Neural progenitor cell (in vitro differentiated cells): ENCODE results near the gene TMEM139. TPM values are rescaled to one million over a fixed set of nuclear protein-coding genes. Genes with fewer than 3 reads are reported as not detected.

Experiments
- DNase-seq: peaks from one replicate; pipeline ENCODE4 v3.0.0-alpha.2; 2016; ENCODE audit warnings: low spot score
- H2AFZ ChIP-seq: fragments of 200-600 bp; sonication (generic); replicated peaks from 2 replicates; pipeline ENCODE4 v1.6.1; 2016; ENCODE audit warnings: antibody characterized with exemption
- H3F3A ChIP-seq: fragments of 200-600 bp; sonication (generic); 2 replicates; pipeline ENCODE4 v1.6.1; 2016; ENCODE audit warnings: antibody characterized with exemption, low read depth
- H3K27ac ChIP-seq: fragments of 200-600 bp; sonication (generic); 2 replicates; pipeline ENCODE4 v1.5.1; 2016; ENCODE audit warnings: mild to moderate bottlenecking
- H3K27me3 ChIP-seq: fragments of 200-600 bp; sonication (generic); 2 replicates; pipeline ENCODE4 v1.6.1; 2016; ENCODE audit warnings: mild to moderate bottlenecking, moderate library complexity
- H3K36me3 ChIP-seq: fragments of 200-600 bp; sonication (generic); 2 replicates; pipeline ENCODE4 v1.5.1; 2016
- H3K4me1 ChIP-seq: fragments of 200-600 bp; sonication (generic); 2 replicates; pipeline ENCODE4 v1.6.1; 2016; ENCODE audit warnings: mixed run types
- H3K4me2 ChIP-seq: fragments of 200-600 bp; sonication (generic); 2 replicates; pipeline ENCODE4 v1.6.1; 2016
- H3K4me3 ChIP-seq: fragments of 200-600 bp; sonication (generic); 2 replicates; pipeline ENCODE4 v1.5.1; 2016
- H3K79me2 ChIP-seq: fragments of 200-600 bp; sonication (generic); 2 replicates; pipeline ENCODE4 v1.6.1; 2016; ENCODE audit warnings: low read depth
- H3K9ac ChIP-seq: fragments of 200-600 bp; sonication (generic); 2 replicates; pipeline ENCODE4 v1.6.1; 2016
- H3K9me3 ChIP-seq: fragments of 200-600 bp; sonication (generic); 2 replicates; pipeline ENCODE4 v1.5.1; 2016; ENCODE audit warnings: low read depth
- H4K20me1 ChIP-seq: fragments of 200-600 bp; sonication (generic); 2 replicates; pipeline ENCODE4 v1.6.1; 2016; ENCODE audit warnings: low read depth
- H3K27ac Mint-ChIP-seq: 3 replicates; pipeline ENCODE4 v1.8.0; 2021; ENCODE audit warnings: mixed read lengths
- H3K27me3 Mint-ChIP-seq: 2 replicates; pipeline ENCODE4 v1.8.0; 2022; ENCODE audit warnings: low read depth, mild to moderate bottlenecking, inconsistent platforms, moderate library complexity, mixed read lengths; ENCODE audit not compliant: insufficient read depth
- H3K36me3 Mint-ChIP-seq: 3 replicates; pipeline ENCODE4 v1.8.0; 2021; ENCODE audit warnings: mixed read lengths
- H3K4me1 Mint-ChIP-seq: 3 replicates; pipeline ENCODE4 v1.8.0; 2021; ENCODE audit warnings: mixed read lengths
- H3K4me3 Mint-ChIP-seq: 3 replicates; pipeline ENCODE4 v1.8.0; 2021; ENCODE audit warnings: mild to moderate bottlenecking, moderate library complexity, mixed read lengths
- H3K9me3 Mint-ChIP-seq: 3 replicates; pipeline ENCODE4 v1.8.0; 2020; ENCODE audit warnings: mixed read lengths
- EZH2 ChIP-seq: fragments of 200-600 bp; sonication (generic); IDR thresholded peaks from 2 replicates; pipeline ENCODE4 v1.6.1; 2017; ENCODE audit warnings: antibody characterized with exemption, mild to moderate bottlenecking, moderate library complexity
- EZH2phosphoT487 ChIP-seq: fragments of 200-600 bp; sonication (generic); IDR thresholded peaks from 2 replicates; pipeline ENCODE4 v1.6.1; 2017; ENCODE audit warnings: antibody characterized with exemption
- total RNA-seq: library from RNA; depleted of rRNA; stranded (reverse); fragments of >200 nt; gene quantifications from 2 replicates; pipeline ENCODE4 v1.2.3, GENCODE V29; 2015; ENCODE audit warnings: low replicate concordance
- TF ChIP-seq, protein P1 (sequence below): fragments of 200-600 bp; sonication (generic); IDR thresholded peaks from 2 replicates; pipeline ENCODE4 v1.5.1; 2017; ENCODE audit warnings: antibody characterized with exemption, mild to moderate bottlenecking

The TMEM139 gene
- total RNA-seq, 1 donor from 2014 or later, result 0.94 TPM

DNA sequence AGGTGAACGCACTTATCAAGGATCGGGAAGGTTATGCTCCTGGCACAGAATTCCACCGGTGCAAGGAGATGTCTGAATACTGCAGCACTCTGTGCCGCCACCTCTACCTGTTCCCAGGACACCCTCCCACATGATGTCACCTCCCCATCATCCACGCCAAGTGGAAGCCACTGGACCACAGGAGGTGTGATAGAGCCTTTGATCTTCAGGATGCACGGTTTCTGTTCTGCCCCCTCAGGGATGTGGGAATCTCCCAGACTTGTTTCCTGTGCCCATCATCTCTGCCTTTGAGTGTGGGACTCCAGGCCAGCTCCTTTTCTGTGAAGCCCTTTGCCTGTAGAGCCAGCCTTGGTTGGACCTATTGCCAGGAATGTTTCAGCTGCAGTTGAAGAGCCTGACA is 20.2 kb downstream of the TMEM139 start:
- Histone ChIP-seq H3K79me2 (no peaks in the 10 kb centered on the region), H3K4me2 (no peak overlapping the region), H4K20me1 (peaks cover 10% of the 10 kb centered on the region), H2AFZ (no peak overlapping the region), H3K27me3 (no peaks in the 10 kb centered on the region), H3K27ac (no peak overlapping the region), H3K9me3 (no peaks in the 10 kb centered on the region), H3K4me1 (no peaks in the 10 kb centered on the region), H3K36me3 (peaks cover 35% of the 10 kb centered on the region), H3K9ac (no peak overlapping the region), H3F3A (peaks cover 6% of the 10 kb centered on the region), H3K4me3 (no peak overlapping the region)
- Mint-ChIP-seq H3K36me3 (peaks cover 77% of the 10 kb centered on the region), H3K9me3 (no peaks in the 10 kb centered on the region), H3K27ac (no peak overlapping the region), H3K4me3 (no peak overlapping the region), H3K27me3 (no peaks in the 10 kb centered on the region), H3K4me1 (no peaks in the 10 kb centered on the region)
- TF ChIP-seq, protein P1, sequence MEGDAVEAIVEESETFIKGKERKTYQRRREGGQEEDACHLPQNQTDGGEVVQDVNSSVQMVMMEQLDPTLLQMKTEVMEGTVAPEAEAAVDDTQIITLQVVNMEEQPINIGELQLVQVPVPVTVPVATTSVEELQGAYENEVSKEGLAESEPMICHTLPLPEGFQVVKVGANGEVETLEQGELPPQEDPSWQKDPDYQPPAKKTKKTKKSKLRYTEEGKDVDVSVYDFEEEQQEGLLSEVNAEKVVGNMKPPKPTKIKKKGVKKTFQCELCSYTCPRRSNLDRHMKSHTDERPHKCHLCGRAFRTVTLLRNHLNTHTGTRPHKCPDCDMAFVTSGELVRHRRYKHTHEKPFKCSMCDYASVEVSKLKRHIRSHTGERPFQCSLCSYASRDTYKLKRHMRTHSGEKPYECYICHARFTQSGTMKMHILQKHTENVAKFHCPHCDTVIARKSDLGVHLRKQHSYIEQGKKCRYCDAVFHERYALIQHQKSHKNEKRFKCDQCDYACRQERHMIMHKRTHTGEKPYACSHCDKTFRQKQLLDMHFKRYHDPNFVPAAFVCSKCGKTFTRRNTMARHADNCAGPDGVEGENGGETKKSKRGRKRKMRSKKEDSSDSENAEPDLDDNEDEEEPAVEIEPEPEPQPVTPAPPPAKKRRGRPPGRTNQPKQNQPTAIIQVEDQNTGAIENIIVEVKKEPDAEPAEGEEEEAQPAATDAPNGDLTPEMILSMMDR, result no peak
- no peak for TF ChIP-seq EZH2
- TF ChIP-seq EZH2phosphoT487, result no peak
- DNase-seq, result no peak

DNA sequence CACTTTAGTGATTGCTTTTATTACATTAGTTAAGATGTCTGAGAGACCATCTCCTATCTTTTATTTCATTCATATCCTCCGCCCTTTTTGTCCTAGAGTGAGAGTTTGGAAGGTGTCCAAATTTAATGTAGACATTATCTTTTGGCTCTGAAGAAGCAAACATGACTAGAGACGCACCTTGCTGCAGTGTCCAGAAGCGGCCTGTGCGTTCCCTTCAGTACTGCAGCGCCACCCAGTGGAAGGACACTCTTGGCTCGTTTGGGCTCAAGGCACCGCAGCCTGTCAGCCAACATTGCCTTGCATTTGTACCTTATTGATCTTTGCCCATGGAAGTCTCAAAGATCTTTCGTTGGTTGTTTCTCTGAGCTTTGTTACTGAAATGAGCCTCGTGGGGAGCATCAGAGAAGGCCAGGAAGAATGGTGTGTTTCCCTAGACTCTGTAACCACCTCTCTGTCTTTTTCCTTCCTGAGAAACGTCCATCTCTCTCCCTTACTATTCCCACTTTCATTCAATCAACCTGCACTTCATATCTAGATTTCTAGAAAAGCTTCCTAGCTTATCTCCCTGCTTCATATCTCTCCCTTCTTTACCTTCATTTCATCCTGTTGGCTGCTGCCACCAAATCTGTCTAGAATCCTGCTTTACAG is 20.8 kb downstream of the TMEM139 start:
- no peaks in the 10 kb centered on the region for H3K4me1 Mint-ChIP-seq
- Histone ChIP-seq H3K9me3 (no peaks in the 10 kb centered on the region), H2AFZ (no peak overlapping the region), H4K20me1 (peaks cover 10% of the 10 kb centered on the region), H3K27ac (no peak overlapping the region), H3K4me3 (no peak overlapping the region), H3F3A (peaks cover 6% of the 10 kb centered on the region), H3K4me1 (no peaks in the 10 kb centered on the region), H3K9ac (no peak overlapping the region), H3K4me2 (no peak overlapping the region), H3K27me3 (no peaks in the 10 kb centered on the region), H3K79me2 (no peaks in the 10 kb centered on the region), H3K36me3 (peaks cover 33% of the 10 kb centered on the region)
- no peak overlapping the region for H3K4me3 Mint-ChIP-seq
- TF ChIP-seq EZH2phosphoT487, result no peak
- TF ChIP-seq, protein P1, result peak; percentile 70
- no peak overlapping the region for H3K27ac Mint-ChIP-seq
- H3K9me3 Mint-ChIP-seq, result no peaks in the 10 kb centered on the region
- H3K27me3 Mint-ChIP-seq, result no peaks in the 10 kb centered on the region
- H3K36me3 Mint-ChIP-seq, result peaks cover 74% of the 10 kb centered on the region
- DNase-seq, result peak; percentile 65

DNA sequence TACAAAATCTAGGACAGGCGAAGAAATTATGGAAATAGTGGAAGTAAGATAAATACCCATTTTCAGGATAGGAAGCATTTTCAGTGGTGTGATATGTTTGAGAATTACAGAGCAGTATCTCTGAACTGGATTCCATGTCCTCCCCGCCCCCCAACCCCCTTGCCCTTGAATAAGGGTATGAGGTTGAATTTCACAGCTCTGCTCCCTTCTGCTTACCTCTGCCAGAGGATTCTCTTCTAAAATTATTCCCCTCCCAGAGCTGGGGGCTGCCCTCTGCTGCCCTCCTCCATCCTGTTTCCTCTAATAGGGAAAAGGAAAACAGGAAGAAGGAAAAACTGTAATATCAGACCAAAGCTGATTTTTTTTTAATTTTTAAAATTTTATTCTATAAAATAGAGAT is 23.9 kb downstream of the TMEM139 start:
- H3K27me3 ChIP-seq, result no peaks in the 10 kb centered on the region
- no peak overlapping the region for H3K27ac ChIP-seq
- H2AFZ ChIP-seq, result no peak overlapping the region
- H3K4me2 ChIP-seq, result no peak overlapping the region
- peaks cover 52% of the 10 kb centered on the region for H3K36me3 Mint-ChIP-seq
- no peaks in the 10 kb centered on the region for H3K27me3 Mint-ChIP-seq
- peaks cover 6% of the 10 kb centered on the region for H3F3A ChIP-seq
- no peaks in the 10 kb centered on the region for H3K9me3 Mint-ChIP-seq
- DNase-seq, result no peak
- H3K4me1 ChIP-seq, result no peaks in the 10 kb centered on the region
- no peaks in the 10 kb centered on the region for H3K4me1 Mint-ChIP-seq
- no peaks in the 10 kb centered on the region for H3K79me2 ChIP-seq
- no peak overlapping the region for H3K4me3 ChIP-seq
- no peaks in the 10 kb centered on the region for H3K9me3 ChIP-seq
- TF ChIP-seq, protein P1, result no peak
- TF ChIP-seq EZH2phosphoT487 (no peak), EZH2 (no peak)
- no peak overlapping the region for H3K27ac Mint-ChIP-seq
- H3K9ac ChIP-seq, result no peak overlapping the region
- H3K36me3 ChIP-seq, result peaks cover 19% of the 10 kb centered on the region
- H3K4me3 Mint-ChIP-seq, result no peak overlapping the region
- peaks cover 10% of the 10 kb centered on the region for H4K20me1 ChIP-seq
